Measurements from ENCODE around the gene LRCOL1.

LRCOL1 gene

GRCh38 chr12:132571598-132571997 lies 38.8 kb downstream of the LRCOL1 start:
- H3K36me3 ChIP-seq (ENCODE audit: insufficient read depth, low read length), result peaks cover 73% of the 10 kb centered on the region; the same call in 1 of the 2 replicates

DNA sequence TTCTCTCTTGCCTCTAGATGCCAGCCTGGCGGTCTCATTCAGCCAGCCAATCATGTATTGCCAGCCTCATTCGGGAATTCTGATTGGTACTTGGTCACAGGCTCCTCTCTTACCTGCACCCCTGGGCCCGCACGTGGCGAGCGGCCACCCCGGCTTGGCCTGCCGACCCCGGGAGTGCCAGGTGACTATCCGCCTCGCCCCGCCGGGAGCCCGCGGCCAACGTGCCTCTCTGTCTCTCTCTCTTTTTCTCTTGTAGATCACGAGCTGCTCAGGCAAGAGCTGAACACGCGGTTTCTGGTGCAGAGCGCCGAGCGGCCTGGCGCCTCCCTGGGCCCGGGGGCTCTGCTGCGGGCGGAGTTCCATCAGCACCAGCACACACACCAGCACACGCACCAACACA lies 39.3 kb downstream of the LRCOL1 start:
- Histone ChIP-seq H3K4me2 (ENCODE audit: low read depth, low read length, poor library complexity, severe bottlenecking) (no peak overlapping the region), H3K9me3 (ENCODE audit: insufficient read depth, low read depth, low read length) (no peaks in the 10 kb centered on the region), H3K36me3 (ENCODE audit: insufficient read depth, low read length) (peaks cover 75% of the 10 kb centered on the region; the same call in 1 of the 2 replicates)

More at GRCh38 chr12:132571598-132571997, 38.8 kb downstream of the LRCOL1 start:
- Histone ChIP-seq H3K27me3 (ENCODE audit: insufficient read depth, low read length, poor library complexity, severe bottlenecking) (no peaks in the 10 kb centered on the region), H3K79me2 (ENCODE audit: insufficient read depth, low read length) (peaks cover 26% of the 10 kb centered on the region; the same call in 1 of the 2 replicates), H3F3A (ENCODE audit: low read depth) (no peaks in the 10 kb centered on the region), H4K20me1 (ENCODE audit: insufficient read depth, low read length, poor library complexity, severe bottlenecking) (peaks cover 35% of the 10 kb centered on the region), H3K4me3 (ENCODE audit: low read length, poor library complexity, severe bottlenecking) (no peak overlapping the region), H3K9me3 (ENCODE audit: insufficient read depth, low read depth, low read length) (no peaks in the 10 kb centered on the region), H2AFZ (ENCODE audit: low read length) (no peak overlapping the region), H3K9ac (ENCODE audit: low read depth, low read length, poor library complexity, severe bottlenecking) (no peak overlapping the region), H3K4me2 (ENCODE audit: low read depth, low read length, poor library complexity, severe bottlenecking) (no peak overlapping the region), H3K9me2 (replicated peaks; ENCODE audit: low read depth, low read length) (no peaks in the 10 kb centered on the region), H3K4me1 (ENCODE audit: insufficient read depth, low read length, poor library complexity, severe bottlenecking) (peaks cover 4% of the 10 kb centered on the region)
- TF ChIP-seq, protein P1, sequence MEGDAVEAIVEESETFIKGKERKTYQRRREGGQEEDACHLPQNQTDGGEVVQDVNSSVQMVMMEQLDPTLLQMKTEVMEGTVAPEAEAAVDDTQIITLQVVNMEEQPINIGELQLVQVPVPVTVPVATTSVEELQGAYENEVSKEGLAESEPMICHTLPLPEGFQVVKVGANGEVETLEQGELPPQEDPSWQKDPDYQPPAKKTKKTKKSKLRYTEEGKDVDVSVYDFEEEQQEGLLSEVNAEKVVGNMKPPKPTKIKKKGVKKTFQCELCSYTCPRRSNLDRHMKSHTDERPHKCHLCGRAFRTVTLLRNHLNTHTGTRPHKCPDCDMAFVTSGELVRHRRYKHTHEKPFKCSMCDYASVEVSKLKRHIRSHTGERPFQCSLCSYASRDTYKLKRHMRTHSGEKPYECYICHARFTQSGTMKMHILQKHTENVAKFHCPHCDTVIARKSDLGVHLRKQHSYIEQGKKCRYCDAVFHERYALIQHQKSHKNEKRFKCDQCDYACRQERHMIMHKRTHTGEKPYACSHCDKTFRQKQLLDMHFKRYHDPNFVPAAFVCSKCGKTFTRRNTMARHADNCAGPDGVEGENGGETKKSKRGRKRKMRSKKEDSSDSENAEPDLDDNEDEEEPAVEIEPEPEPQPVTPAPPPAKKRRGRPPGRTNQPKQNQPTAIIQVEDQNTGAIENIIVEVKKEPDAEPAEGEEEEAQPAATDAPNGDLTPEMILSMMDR (conservative IDR thresholded peaks at IDR 0.05; ENCODE audit: low read length), result no peak
- TF ChIP-seq EZH2phosphoT487 (IDR thresholded peaks at IDR 0.05; ENCODE audit: borderline replicate concordance), result no peak

GRCh38 chr12:132570635-132571034 lies 39.7 kb downstream of the LRCOL1 start:
- Histone ChIP-seq H3K4me3 (ENCODE audit: low read length, poor library complexity, severe bottlenecking) (no peak overlapping the region), H3K9ac (ENCODE audit: low read depth, low read length, poor library complexity, severe bottlenecking) (no peak overlapping the region), H3K79me2 (ENCODE audit: insufficient read depth, low read length) (peaks cover 35% of the 10 kb centered on the region; the same call in 1 of the 2 replicates), H4K20me1 (ENCODE audit: insufficient read depth, low read length, poor library complexity, severe bottlenecking) (peaks cover 39% of the 10 kb centered on the region), H3K4me2 (ENCODE audit: low read depth, low read length, poor library complexity, severe bottlenecking) (no peak overlapping the region), H3K36me3 (ENCODE audit: insufficient read depth, low read length) (peaks cover 75% of the 10 kb centered on the region; the same call in 1 of the 2 replicates), H3K9me3 (ENCODE audit: insufficient read depth, low read depth, low read length) (no peaks in the 10 kb centered on the region), H3K27me3 (ENCODE audit: insufficient read depth, low read length, poor library complexity, severe bottlenecking) (no peaks in the 10 kb centered on the region), H2AFZ (ENCODE audit: low read length) (no peak overlapping the region), H3K4me1 (ENCODE audit: insufficient read depth, low read length, poor library complexity, severe bottlenecking) (peaks cover 4% of the 10 kb centered on the region), H3F3A (ENCODE audit: low read depth) (no peaks in the 10 kb centered on the region), H3K9me2 (replicated peaks; ENCODE audit: low read depth, low read length) (no peaks in the 10 kb centered on the region)
- no peak for TF ChIP-seq EZH2phosphoT487 (IDR thresholded peaks at IDR 0.05; ENCODE audit: borderline replicate concordance)
- TF ChIP-seq, protein P1 (conservative IDR thresholded peaks at IDR 0.05; ENCODE audit: low read length), result no peak

More for the DNA sequence above, 39.3 kb downstream of the LRCOL1 start:
- Histone ChIP-seq H3K27me3 (ENCODE audit: insufficient read depth, low read length, poor library complexity, severe bottlenecking) (no peaks in the 10 kb centered on the region), H3K9ac (ENCODE audit: low read depth, low read length, poor library complexity, severe bottlenecking) (no peak overlapping the region), H3K9me2 (replicated peaks; ENCODE audit: low read depth, low read length) (no peaks in the 10 kb centered on the region), H4K20me1 (ENCODE audit: insufficient read depth, low read length, poor library complexity, severe bottlenecking) (peaks cover 39% of the 10 kb centered on the region), H2AFZ (ENCODE audit: low read length) (no peak overlapping the region), H3F3A (ENCODE audit: low read depth) (no peaks in the 10 kb centered on the region), H3K4me3 (ENCODE audit: low read length, poor library complexity, severe bottlenecking) (no peak overlapping the region), H3K79me2 (ENCODE audit: insufficient read depth, low read length) (peaks cover 31% of the 10 kb centered on the region; the same call in 1 of the 2 replicates), H3K4me1 (ENCODE audit: insufficient read depth, low read length, poor library complexity, severe bottlenecking) (peaks cover 4% of the 10 kb centered on the region)
- TF ChIP-seq EZH2phosphoT487 (IDR thresholded peaks at IDR 0.05; ENCODE audit: borderline replicate concordance), result no peak
- TF ChIP-seq, protein P1 (conservative IDR thresholded peaks at IDR 0.05; ENCODE audit: low read length), result no peak
